DMS153 treated with DMSO at 0.1 percent for 48 hours (cell line): Measurements from ENCODE around the gene ITGB1.
"Not testable (repeated sequence)": the region's sequence is repeated elsewhere in the genome, so short reads cannot be mapped to it uniquely, and the experiment has no call there.

Experiments used
- DNase-seq: peaks from one replicate; lab custom pipeline; 2025; ENCODE audit not compliant: unreplicated experiment; lab: John Stamatoyannopoulos, UW

ITGB1 gene

DNA sequence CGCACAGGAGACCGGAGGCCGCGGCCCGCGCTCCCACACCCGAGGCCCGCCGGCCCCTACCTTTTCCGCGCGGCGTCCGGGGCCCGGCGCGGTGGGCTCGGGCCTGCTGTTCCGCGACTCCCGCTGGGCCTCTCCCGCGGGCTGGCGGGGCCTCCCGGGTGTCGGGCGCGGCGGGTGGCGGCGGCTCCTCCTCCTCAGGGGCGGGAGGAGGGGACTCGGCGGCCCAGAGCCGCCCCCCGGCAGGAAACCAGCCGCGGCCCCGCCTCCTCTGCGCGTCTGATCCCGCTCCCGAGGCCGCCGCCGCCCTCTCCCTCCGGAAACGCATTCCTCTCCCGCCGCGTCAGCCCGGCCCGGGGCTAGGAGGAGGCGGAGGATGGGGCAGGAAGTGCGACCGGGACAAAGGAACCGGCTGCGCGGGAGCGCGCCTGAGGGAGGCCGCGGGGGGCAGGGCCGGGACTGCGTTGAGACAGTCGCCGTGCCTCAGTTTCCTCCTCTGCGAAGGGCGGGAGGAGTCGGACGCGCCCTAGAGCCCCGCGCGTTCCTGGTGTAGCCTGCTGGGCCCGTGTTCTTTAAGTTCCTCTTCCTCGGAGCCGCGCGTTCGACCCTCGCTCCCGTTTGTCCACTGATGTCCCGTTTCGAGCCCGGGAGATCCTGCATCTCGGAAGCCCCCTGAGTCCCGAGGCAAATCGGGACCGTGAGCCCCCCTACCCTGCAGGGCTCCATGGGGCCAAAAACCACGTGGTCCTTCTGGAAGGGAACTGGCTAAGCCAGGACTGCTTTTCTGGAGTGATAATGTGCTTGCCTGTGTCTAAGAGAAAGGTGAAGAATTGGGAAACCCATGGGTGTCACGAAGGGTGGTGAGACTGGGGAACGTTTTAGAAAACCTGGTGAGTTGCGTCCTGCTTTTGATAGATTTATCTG is at the start of gene ITGB1:
Gene ITGB1, minus strand, starts transcription at position 146 of the 921 bp plus-strand sequence. CDS start 22,672 bp downstream, outside the sequence.
- peak; percentile 67 for DNase-seq

DNA sequence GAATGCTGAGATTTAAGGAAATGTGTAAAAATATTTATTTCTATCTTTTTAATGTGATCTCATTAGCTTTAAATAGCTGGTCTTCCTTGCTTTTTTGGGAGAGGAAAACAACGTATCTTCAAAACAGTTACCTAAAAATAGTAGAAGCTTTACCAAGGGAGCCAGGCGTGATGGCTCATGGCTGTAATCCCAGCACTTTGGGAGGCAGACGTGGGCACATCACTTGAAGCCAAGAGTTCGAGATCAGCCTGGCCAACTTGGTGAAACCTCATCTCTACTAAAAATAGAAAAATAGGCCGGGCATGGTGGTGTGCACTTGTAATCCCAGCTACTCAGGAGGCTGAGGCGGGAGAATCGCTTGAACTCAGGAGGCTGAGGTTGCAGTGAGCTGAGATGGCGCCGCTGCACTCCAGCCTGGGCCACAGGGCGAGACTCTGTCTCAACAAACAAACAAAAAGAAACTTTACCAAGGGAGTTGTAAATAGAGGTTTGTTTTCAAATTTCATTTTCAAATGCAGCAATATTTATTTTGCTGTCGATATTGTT is 48.4 kb upstream of the ITGB1 start:
- DNase-seq = no peak

- DNase-seq = no peak
Observed at GRCh38 chr10:33005322-33006301, 47.6 kb upstream of the ITGB1 start.

GRCh38 chr10:33001908-33002492 is 44.0 kb upstream of the ITGB1 start:
- no peak for DNase-seq

- not testable (repeated sequence) for DNase-seq
Observed at GRCh38 chr10:32998060-32998581, 40.1 kb upstream of the ITGB1 start.

GRCh38 chr10:32995751-32996150 is 37.7 kb upstream of the ITGB1 start:
- DNase-seq = no peak

- DNase-seq = no peak
Observed at GRCh38 chr10:32995066-32995622, 37.1 kb upstream of the ITGB1 start.

DNA sequence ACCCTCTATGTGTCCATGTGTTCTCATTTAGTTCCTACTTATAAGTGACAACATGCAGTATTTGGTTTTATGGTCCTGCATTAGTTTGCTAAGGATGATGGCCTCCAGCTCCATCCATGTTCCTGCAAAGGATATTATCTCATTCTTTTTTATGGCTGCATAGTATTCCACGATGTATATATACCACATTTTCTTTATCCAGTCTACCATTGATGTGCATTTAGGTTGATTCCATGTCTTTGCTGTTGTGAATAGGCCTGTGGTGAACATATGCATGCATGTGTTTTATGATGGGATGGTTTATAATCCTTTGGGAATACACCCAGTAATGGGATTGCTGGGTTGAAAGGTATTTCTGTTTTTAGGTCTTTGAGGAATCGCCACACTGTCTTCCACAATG is 36.6 kb upstream of the ITGB1 start:
- DNase-seq = not testable (repeated sequence)

GRCh38 chr10:32992310-32992709 is 34.3 kb upstream of the ITGB1 start:
- DNase-seq = not testable (repeated sequence)

GRCh38 chr10:32990811-32991210 is 32.8 kb upstream of the ITGB1 start:
- DNase-seq = no peak

DNA sequence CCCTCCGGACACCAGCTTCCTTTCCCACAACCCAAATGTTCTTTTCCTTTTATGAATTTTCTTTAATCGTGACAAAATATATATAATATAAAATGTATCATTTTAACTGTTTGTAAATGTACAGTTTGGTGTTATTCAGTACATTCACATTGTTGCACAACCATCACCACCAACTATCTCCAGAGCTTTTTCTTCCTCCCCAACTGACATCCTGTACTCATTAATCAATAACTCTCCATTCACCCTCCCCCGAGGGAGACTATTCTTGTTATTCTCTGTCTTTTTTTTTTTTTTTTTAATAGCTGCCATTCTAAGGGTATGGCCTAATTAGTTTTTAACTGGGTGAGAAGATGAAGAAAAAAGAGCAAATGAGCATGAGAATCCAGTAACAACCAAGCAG is 30.6 kb upstream of the ITGB1 start:
- no peak for DNase-seq

GRCh38 chr10:32987172-32987571 is 29.1 kb upstream of the ITGB1 start:
- DNase-seq = no peak

- DNase-seq = no peak
Observed at GRCh38 chr10:32985775-32986350, 27.8 kb upstream of the ITGB1 start.

GRCh38 chr10:32985341-32985764 is 27.3 kb upstream of the ITGB1 start:
- DNase-seq = no peak

GRCh38 chr10:32984003-32984600 is 26.1 kb upstream of the ITGB1 start:
- DNase-seq = no peak

DNA sequence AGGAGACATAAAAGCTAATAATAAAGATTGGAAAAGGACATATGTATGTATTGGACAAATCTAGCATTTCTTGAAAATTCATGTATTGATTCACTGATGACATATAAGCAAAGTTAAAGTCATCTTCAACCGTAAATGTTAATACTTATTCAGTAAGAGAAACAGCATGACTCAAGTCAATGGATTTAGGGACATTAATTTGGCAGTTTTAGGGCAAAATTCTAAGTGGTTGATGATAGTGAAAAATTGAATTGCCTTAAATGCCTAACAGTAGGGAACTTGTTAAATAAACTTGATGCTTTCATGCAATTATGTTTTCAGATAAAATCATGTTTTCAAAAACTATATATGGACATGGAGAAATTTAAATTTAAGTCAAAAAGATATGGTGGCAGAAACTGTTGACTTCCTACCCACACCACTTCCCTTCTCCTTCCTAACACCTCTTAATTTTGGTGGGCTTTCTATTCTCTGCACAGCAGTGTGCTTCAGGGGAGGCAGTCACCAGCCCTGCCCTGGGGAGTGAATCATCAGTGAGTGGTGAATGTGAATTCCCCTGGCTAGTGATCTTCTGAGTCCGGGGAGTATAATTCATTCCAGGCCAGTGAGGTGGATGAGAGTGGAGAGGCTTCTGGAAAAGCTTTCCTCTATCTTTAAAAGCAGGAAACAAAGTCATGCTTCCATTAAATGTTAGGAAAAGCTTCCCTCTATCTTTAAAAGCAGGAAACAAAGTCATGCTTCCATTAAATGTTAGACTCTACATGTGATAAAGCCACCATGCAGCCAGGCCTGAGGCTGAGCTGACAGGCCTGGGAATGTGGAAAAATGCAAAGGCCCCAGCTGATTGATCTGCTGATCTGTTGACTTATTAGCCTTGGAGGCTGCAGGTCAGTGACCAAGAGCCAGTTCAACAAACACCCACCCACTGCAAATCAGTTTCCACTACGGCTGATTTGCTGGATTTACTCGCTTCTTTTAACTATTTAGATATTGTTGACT is 25.2 kb upstream of the ITGB1 start:
- no peak for DNase-seq

- DNase-seq = no peak
Observed at GRCh38 chr10:32982293-32982709, 24.3 kb upstream of the ITGB1 start.

DNA sequence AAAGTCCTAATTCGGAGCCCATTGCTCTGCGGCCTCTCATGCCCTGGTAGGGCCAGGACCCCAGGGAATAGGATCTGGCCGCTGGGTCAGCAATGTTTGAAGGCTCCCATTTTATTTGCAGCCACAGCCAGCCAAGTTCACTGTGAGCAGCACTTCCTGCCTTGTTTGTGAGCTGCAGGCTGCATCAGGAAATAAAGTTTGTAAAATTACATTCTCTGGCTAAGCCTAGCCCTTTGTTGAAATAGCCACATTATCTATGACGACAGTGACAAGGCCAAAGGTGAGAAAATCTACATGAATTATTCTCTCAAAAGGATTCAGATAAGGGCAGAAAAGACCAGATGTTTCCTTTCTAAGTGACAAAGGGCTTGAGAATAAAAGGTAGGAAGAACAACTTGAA is 23.7 kb upstream of the ITGB1 start:
- no peak for DNase-seq
